ENCODE data around the gene OCEL1.

Gene OCEL1

GRCh38 chr19:17226002-17226933 lies at the start of gene OCEL1:
TSS of gene OCEL1 (plus strand) at chr19:17226226. CDS start at chr19:17226248, 22 bp downstream.
- DNase-seq (ENCODE audit: low spot score), result peak; percentile 97
- POLR2A ChIA-PET (ENCODE audit: low non-redundant PET), result interaction anchor here (0.6 to 2.1 kb wide), 4 partner anchors 8 to 27 kb away, joined by 4 to 9 read pairs (median 4); partner anchors contain the start of gene USE1
- H3K27ac ChIP-seq, result peak within 1 kb of the TSS; percentile 92
- TF ChIP-seq CTCF (conservative IDR thresholded peaks at IDR 0.05; ENCODE audit: low read depth), result no peak
- CTCF ChIA-PET, result interaction anchor here (0.6 to 1.4 kb wide), 4 partner anchors 9 to 56 kb away, joined by 3 to 6 read pairs (median 4); no protein-coding TSS in a partner anchor

GRCh38 chr19:17178291-17178690 lies 47.7 kb upstream of the OCEL1 start:
- ChIA-PET POLR2A (ENCODE audit: low non-redundant PET) (no interaction called here), CTCF (no interaction called here)
- TF ChIP-seq CTCF (conservative IDR thresholded peaks at IDR 0.05; ENCODE audit: low read depth), result no peak
- no peak for DNase-seq (ENCODE audit: low spot score)
- H3K27ac ChIP-seq, result no peak overlapping the region

GRCh38 chr19:17180997-17181702 lies 44.9 kb upstream of the OCEL1 start:
- ChIA-PET POLR2A (ENCODE audit: low non-redundant PET) (no interaction called here), CTCF (no interaction called here)
- no peak for TF ChIP-seq CTCF (conservative IDR thresholded peaks at IDR 0.05; ENCODE audit: low read depth)
- no peak overlapping the region; the same call in 1 of the 2 replicates for H3K27ac ChIP-seq
- no peak for DNase-seq (ENCODE audit: low spot score)

GRCh38 chr19:17183271-17183761 lies 42.7 kb upstream of the OCEL1 start:
- CTCF ChIA-PET, result no interaction called here
- POLR2A ChIA-PET (ENCODE audit: low non-redundant PET), result no interaction called here
- no peak for DNase-seq (ENCODE audit: low spot score)
- peak overlapping the region; percentile 3; the same call in 1 of the 2 replicates for H3K27ac ChIP-seq
- TF ChIP-seq CTCF (conservative IDR thresholded peaks at IDR 0.05; ENCODE audit: low read depth), result no peak

GRCh38 chr19:17183858-17184321 lies 42.1 kb upstream of the OCEL1 start:
- ChIA-PET CTCF (no interaction called here), POLR2A (ENCODE audit: low non-redundant PET) (no interaction called here)
- no peak for TF ChIP-seq CTCF (conservative IDR thresholded peaks at IDR 0.05; ENCODE audit: low read depth)
- DNase-seq (ENCODE audit: low spot score), result no peak
- H3K27ac ChIP-seq, result peak overlapping the region; percentile 6; the same call in 1 of the 2 replicates

GRCh38 chr19:17184371-17184841 lies 41.6 kb upstream of the OCEL1 start:
- peak overlapping the region; percentile 6; the same call in 1 of the 2 replicates for H3K27ac ChIP-seq
- no peak for TF ChIP-seq CTCF (conservative IDR thresholded peaks at IDR 0.05; ENCODE audit: low read depth)
- no peak for DNase-seq (ENCODE audit: low spot score)
- ChIA-PET POLR2A (ENCODE audit: low non-redundant PET) (no interaction called here), CTCF (no interaction called here)
